Stimulated activated memory B cell treated with anti-CD40 and anti-IgM and Interleukin-4, amounts not matched to agents 10 μg/mL and 1 μg/mL and 100 μg/mL, for 72 hours (primary cell): ENCODE measurements around the gene FCER1G.
"Not testable (repeated sequence)": the region's sequence is repeated elsewhere in the genome, so short reads cannot be mapped to it uniquely, and the experiment has no call there.

Source experiments
- ATAC-seq: fragments of 150-1000 bp; cut with Tn5 transposase; 2 replicates; pipeline ENCODE4 v1.10.0; 2021
- H3K27ac Mint-ChIP-seq: one replicate; pipeline ENCODE4 v1.8.0; 2022; ENCODE audit warnings: mild to moderate bottlenecking, mixed read lengths
- H3K27me3 Mint-ChIP-seq: one replicate; pipeline ENCODE4 v1.8.0; 2022; ENCODE audit warnings: mixed read lengths
- H3K36me3 Mint-ChIP-seq: one replicate; pipeline ENCODE4 v1.8.0; 2022; ENCODE audit warnings: mixed read lengths
- H3K4me1 Mint-ChIP-seq: one replicate; pipeline ENCODE4 v1.8.0; 2022; ENCODE audit warnings: mixed read lengths
- H3K4me3 Mint-ChIP-seq: one replicate; pipeline ENCODE4 v1.8.0; 2022; ENCODE audit warnings: mild to moderate bottlenecking, moderate library complexity, mixed read lengths
- H3K9me3 Mint-ChIP-seq: one replicate; pipeline ENCODE4 v1.8.0; 2022; ENCODE audit warnings: mixed read lengths

Gene FCER1G

DNA sequence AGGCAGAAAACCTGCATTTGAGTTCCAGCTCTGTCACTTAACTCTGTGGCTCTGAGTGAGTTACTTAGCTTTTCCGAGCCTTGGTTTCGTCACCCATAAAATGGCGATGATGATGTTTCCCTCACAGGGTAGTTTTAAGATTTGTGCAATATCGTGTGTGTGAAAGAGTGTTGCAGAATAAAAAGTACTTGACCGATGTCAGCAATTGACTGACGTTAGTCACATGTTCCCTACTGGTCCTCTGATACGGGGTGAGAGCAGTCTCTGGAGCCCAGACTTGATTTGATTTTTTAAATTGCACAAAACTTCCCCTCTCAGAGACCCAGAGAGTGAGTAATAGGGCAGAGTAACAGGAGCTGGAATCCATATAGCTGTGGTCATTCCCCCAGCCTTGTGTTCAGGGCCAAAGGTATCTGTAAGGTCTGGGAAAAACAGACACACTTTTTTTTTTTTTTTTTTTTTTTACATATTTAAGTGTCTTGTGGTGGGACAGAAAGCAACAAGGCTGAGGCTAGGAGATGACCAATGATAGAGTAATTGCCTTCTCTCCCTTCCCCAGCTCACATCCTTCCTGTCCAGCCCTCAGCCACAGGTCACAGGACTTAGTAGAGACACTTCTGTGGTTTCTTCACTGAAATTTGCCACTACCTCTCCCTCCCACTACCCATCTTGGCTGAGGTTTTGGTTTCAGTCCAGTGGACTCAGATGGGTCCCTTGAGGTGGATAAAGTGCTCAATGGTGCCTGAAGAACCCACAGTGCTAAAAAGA lies 2.0 kb downstream of the FCER1G start:
- H3K36me3 Mint-ChIP-seq = peaks cover 29% of the 10 kb centered on the region
- peaks cover 27% of the 10 kb centered on the region for H3K4me1 Mint-ChIP-seq
- H3K4me3 Mint-ChIP-seq = no peak overlapping the region
- ATAC-seq = peak; percentile 91
- no peaks in the 10 kb centered on the region for H3K9me3 Mint-ChIP-seq
- peaks cover 17% of the 10 kb centered on the region for H3K27me3 Mint-ChIP-seq
- no peak overlapping the region for H3K27ac Mint-ChIP-seq

DNA sequence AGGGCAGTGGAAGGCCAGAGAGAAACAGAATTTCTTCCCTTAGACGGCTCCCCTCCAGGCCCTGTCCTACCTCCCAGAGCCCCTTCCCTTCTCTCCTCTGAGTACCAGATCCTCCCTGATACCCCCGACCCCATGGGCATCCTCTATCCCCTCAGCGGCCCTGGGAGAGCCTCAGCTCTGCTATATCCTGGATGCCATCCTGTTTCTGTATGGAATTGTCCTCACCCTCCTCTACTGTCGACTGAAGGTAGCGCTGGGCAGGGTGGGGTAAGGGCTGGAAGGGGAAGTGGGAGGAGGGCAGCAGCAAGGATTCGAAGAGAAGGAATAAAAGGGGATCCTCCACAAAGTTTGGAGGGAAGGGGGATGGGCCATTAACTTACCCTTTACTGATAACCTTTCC lies 2.7 kb downstream of the FCER1G start:
- Mint-ChIP-seq H3K4me3 (no peak overlapping the region), H3K9me3 (no peaks in the 10 kb centered on the region), H3K27me3 (peaks cover 24% of the 10 kb centered on the region)

DNA sequence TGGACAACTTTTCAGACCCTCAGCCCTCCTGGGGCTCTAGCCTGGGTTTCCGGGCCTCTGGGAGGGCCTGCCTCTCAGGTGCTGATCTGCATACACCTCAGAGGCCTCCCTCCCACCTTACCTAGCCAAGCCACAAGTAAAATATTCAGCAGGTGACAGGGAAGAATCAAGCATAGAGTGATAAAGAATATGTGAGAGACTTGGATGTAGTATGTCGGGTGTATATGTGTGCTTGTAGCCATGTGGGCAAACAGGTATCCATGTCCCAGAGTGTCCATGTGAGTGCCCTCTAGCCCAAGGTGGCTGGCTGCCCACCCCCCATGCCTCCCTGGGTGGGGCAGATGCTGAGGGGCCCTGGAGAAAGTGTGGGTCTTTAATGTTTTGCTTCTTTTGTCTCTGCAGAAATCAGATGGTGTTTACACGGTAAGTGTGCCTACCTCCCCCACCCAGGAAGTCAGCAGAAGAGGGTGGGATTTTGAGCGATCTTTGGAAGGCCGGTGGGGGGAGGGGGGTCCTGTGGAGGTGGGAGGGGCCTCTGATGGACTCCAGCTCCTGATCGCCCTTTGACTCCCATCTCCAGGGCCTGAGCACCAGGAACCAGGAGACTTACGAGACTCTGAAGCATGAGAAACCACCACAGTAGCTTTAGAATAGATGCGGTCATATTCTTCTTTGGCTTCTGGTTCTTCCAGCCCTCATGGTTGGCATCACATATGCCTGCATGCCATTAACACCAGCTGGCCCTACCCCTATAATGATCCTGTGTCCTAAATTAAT lies 3.4 kb downstream of the FCER1G start:
- Mint-ChIP-seq H3K9me3 (no peaks in the 10 kb centered on the region), H3K4me1 (peaks cover 27% of the 10 kb centered on the region), H3K4me3 (no peak overlapping the region), H3K27ac (no peak overlapping the region), H3K36me3 (peaks cover 18% of the 10 kb centered on the region), H3K27me3 (peaks cover 30% of the 10 kb centered on the region)
- no peak for ATAC-seq

More for the DNA sequence above, 2.7 kb downstream of the FCER1G start:
- Mint-ChIP-seq H3K36me3 (peaks cover 25% of the 10 kb centered on the region), H3K4me1 (peaks cover 27% of the 10 kb centered on the region), H3K27ac (no peak overlapping the region)
- no peak for ATAC-seq

DNA sequence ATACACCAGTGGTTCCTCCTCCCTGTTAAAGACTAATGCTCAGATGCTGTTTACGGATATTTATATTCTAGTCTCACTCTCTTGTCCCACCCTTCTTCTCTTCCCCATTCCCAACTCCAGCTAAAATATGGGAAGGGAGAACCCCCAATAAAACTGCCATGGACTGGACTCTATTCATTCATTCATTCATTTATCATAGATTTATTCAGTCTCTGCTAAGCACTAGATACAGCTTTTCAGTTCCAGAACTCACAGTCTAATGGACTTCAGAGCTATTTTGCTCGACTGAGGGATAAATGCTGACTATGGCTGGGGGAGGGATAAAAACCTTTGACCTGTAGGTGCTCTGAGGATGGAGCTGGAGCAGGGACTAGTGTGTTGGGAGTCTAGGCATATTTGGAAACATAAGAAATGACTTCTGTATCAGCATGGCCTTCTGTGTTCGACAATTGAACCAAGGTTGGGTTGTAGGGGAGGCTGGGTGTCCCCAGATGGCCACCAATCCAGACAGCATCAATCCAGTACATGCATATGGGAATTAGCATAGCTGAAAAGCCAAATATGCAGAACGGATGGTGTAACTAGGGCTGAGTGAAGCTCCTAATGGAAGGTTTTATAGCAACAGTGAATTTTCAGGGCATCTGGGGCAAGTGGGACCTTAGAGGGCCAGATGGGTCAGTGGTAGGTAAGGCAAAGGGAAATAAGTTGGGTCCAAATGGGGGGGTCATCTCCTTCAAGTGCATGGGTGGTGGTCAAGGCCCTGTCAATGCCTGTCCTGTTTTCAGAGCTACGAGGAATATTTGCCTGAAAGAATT lies 4.2 kb downstream of the FCER1G start:
- H3K27me3 Mint-ChIP-seq = peaks cover 38% of the 10 kb centered on the region
- H3K4me1 Mint-ChIP-seq = peaks cover 27% of the 10 kb centered on the region
- H3K36me3 Mint-ChIP-seq = peaks cover 10% of the 10 kb centered on the region
- no peak overlapping the region for H3K27ac Mint-ChIP-seq
- no peaks in the 10 kb centered on the region for H3K9me3 Mint-ChIP-seq
- no peak for ATAC-seq
- no peak overlapping the region for H3K4me3 Mint-ChIP-seq

DNA sequence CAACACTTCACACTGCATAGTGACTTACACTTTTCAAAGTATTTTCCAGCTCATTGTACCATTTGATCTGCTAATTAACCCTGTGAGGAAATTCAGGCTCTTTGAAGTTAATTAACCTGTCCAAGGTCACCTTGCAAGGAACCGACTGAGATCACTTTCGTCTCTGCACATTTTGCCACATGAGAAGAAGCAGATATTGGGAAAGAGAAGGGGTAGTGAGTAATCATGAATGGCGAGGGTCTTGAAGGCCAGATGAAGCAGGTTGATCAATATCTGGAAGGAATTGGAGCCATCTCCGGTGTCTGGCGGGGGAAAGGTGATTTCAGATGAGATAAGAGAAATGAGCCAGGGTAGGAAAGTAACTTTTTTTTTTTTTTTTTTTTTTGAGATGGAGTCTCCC lies 4.9 kb downstream of the FCER1G start:
- H3K27ac Mint-ChIP-seq = no peak overlapping the region
- H3K4me3 Mint-ChIP-seq = no peak overlapping the region

DNA sequence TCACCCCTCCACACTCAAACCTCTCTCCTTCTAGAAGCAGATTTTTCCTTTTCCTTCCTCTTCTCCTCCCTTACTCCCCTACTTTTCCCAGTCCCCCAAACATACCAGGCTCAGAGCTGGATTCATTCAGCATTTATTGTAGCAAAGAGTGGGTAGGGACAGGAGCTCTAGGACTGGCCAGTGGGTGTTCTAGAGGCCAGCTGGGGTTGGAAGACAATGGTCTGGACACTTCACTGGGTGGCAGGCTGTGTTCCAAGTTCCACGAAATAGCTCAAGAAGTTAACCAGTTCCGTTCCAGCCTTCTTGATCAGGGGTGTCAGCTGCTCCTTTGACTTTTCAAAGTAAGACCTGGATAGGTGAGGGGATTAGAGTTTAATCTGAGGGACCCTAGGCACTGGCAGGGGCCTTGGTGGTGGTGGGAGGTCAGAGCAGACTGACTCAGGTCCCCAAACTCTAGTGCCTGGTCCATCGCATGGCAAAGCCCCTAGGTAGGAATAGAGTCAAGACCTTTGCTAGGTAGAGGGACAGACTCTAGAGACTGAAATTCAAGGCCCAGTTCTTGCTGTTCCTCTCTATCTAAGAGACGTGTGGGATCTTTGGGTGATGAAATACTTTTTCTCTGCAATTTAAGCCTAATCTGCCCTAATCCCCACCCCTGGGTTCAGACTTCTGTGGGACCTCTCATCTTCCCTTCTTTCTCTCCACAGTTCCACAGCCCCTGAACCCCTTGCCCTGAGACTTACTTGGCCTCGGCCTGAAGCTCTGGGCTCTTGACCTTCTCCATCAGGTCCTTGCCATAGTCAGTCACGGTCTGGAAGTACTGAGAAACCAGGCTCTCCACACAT lies 7.3 kb downstream of the FCER1G start:
- peaks cover 38% of the 10 kb centered on the region for H3K4me1 Mint-ChIP-seq
- H3K4me3 Mint-ChIP-seq = no peak overlapping the region
- H3K9me3 Mint-ChIP-seq = no peaks in the 10 kb centered on the region
- peaks cover 38% of the 10 kb centered on the region for H3K27me3 Mint-ChIP-seq
- ATAC-seq = no peak
- H3K27ac Mint-ChIP-seq = no peak overlapping the region
- no peaks in the 10 kb centered on the region for H3K36me3 Mint-ChIP-seq

More for the DNA sequence above, 4.9 kb downstream of the FCER1G start:
- no peaks in the 10 kb centered on the region for H3K9me3 Mint-ChIP-seq
- H3K4me1 Mint-ChIP-seq = peaks cover 28% of the 10 kb centered on the region
- peaks cover 38% of the 10 kb centered on the region for H3K27me3 Mint-ChIP-seq
- H3K36me3 Mint-ChIP-seq = peaks cover 3% of the 10 kb centered on the region
- no peak for ATAC-seq

DNA sequence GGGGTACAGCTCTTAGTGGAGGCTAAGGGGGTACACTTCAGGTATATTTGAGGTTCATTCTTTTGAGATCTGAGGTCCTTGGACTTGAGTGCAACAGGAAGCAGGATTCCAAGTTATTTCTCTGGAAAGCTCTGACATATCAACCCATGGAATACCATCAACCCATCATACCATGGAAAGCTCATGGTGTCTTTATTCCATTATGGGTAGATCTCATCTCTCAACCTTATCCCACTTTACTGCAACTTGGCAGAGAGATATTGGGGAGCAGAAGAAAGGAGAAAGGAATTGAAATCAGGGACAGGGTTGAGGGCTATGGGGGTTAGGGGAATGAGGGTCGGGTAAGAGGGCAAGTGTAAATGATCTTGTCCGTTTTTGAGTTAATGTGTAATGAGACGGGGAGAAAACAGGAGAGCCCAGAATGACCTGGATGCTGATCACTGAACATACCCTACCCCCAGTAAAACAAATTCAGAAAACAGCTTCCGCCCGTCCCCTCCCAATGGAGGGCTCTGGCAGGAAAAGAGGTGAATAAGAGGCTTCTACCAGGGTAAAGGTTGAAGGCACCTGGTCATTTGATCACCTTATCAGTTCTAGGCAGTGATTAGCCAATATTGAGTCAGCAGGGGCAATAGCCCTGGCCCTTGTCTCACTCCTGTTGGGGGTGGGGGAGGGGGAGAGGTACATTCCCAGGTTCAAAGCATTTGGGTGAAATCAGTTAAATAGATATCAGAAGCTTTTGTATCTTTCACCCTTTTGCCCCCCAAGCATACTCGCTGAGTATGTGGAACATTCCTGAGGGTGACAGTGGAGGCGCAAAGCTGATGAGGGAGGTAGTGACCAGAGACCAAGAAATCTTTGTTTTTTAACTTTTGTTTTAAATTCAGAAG lies 9.0 kb downstream of the FCER1G start:
- H3K9me3 Mint-ChIP-seq = no peaks in the 10 kb centered on the region
- H3K4me3 Mint-ChIP-seq = no peak overlapping the region
- no peak for ATAC-seq
- no peak overlapping the region for H3K27ac Mint-ChIP-seq
- H3K4me1 Mint-ChIP-seq = peaks cover 30% of the 10 kb centered on the region
- H3K36me3 Mint-ChIP-seq = peaks cover 13% of the 10 kb centered on the region
- H3K27me3 Mint-ChIP-seq = peaks cover 27% of the 10 kb centered on the region

DNA sequence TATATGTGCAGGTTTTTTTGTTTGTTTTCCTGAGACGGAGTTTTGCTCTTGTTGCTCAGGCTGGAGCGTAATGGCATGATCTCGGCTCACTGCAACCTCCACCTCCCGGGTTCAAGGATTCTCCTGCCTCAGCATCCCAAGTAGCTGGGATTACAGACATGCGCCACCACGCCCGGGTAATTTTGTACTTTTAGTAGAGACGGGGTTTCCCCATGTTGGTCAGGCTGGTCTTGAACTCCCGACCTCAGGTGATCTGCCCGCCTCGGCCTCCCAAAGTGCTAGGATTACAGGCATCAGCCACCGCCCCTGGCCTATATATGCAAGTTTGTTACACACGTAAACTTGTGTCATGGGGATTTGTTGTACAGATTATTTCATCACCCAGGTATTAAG lies 9.6 kb downstream of the FCER1G start:
- not testable (repeated sequence) for H3K9me3 Mint-ChIP-seq, H3K27ac Mint-ChIP-seq, H3K4me3 Mint-ChIP-seq, ATAC-seq
- peaks cover 30% of the 10 kb centered on the region for H3K4me1 Mint-ChIP-seq
- peaks cover 27% of the 10 kb centered on the region for H3K27me3 Mint-ChIP-seq
- H3K36me3 Mint-ChIP-seq = peaks cover 20% of the 10 kb centered on the region

DNA sequence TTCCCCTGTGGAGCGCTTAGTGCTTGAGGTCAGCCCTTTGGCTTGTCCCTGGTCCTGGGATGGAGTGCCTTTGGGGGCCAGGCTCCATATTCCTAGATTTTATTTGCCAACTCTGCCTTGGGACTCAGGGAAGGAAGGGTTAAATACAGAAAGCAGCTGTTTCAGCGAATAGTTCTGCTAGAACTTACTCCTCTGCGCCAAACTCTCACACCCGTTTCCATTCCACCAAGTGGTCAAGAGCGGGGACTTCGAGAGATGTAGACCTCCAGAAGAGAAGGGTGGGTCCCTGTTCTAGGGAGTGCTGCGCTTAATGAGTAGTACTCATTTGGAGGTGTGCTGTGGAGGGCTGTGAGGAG lies 10.1 kb downstream of the FCER1G start:
- Mint-ChIP-seq H3K4me3 (no peak overlapping the region), H3K4me1 (peaks cover 30% of the 10 kb centered on the region)

DNA sequence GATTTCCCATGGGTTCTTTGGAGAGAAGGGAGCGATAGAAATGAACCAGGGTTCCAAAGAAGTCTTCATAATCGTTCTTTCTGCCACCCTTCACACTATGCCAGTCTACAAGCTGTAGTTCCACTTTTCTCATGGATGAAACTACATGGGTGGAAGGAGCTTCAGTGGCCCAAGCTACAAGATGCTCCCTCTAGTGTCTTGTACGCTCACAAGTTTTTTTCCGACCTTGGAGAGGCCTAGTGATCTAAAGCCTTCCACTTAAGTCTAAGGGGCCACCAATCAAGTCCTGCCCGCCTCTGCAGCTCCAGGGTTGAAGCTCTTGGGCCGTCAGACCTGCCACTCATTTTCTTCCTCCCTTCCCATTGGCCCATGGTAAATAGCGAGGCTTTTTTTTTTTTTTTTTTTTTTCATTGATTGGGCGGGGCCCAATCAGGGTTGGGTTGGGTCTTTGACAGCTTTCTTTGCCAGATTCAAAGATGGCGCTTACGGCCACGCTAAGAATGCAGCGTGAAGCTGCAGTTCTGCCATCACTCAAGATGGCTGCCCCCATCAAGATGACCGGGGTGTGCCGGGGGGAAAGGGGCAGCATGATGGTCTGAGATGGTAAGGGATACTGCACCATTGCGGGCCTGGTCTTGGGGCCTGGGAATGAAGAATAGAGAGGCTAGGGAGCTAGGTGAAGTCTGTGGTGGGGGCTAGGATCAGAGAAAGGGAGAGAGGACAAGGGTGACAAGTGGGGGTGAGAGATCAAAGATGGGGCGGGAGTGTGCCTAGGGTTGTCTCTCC lies 10.6 kb downstream of the FCER1G start, which contains the start of gene TOMM40L:
Gene TOMM40L (plus strand): TSS at position 527 of the 786 bp plus-strand sequence. CDS start 430 bp downstream, outside the sequence.
- H3K9me3 Mint-ChIP-seq = no peaks in the 10 kb centered on the region
- ATAC-seq = peak; percentile 99
- peak within 1 kb of the TSS; percentile 100 for H3K4me3 Mint-ChIP-seq
- peak within 1 kb of the TSS; percentile 93 for H3K27ac Mint-ChIP-seq
- peaks cover 30% of the 10 kb centered on the region for H3K4me1 Mint-ChIP-seq
- peaks cover 27% of the 10 kb centered on the region for H3K27me3 Mint-ChIP-seq
- peaks cover 28% of the 10 kb centered on the region for H3K36me3 Mint-ChIP-seq

More for the DNA sequence above, 10.1 kb downstream of the FCER1G start:
- Mint-ChIP-seq H3K9me3 (no peaks in the 10 kb centered on the region), H3K27me3 (peaks cover 27% of the 10 kb centered on the region), H3K36me3 (peaks cover 22% of the 10 kb centered on the region), H3K27ac (no peak overlapping the region)
- ATAC-seq = no peak

DNA sequence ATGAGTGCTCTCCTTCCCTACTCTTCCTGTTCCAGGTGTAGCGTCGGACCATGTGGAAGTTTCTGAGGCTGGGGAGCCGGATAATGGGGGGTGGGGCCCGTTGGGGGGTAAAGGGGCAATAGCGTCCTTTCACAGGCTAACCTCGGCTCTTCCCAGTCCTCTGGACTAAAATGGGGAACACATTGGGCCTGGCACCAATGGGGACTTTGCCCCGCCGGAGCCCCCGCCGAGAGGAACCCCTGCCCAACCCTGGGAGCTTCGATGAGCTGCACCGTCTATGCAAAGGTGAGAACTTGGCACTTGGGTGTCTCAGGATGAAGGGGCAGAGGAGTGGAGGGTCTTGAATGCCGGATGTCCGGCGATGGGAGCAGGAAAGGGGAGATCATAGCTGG lies 11.2 kb downstream of the FCER1G start:
- Mint-ChIP-seq H3K4me3 (peak overlapping the region; percentile 100), H3K27ac (peak overlapping the region; percentile 93), H3K36me3 (peaks cover 30% of the 10 kb centered on the region), H3K27me3 (peaks cover 27% of the 10 kb centered on the region), H3K9me3 (no peaks in the 10 kb centered on the region), H3K4me1 (peaks cover 30% of the 10 kb centered on the region)
- ATAC-seq = no peak

DNA sequence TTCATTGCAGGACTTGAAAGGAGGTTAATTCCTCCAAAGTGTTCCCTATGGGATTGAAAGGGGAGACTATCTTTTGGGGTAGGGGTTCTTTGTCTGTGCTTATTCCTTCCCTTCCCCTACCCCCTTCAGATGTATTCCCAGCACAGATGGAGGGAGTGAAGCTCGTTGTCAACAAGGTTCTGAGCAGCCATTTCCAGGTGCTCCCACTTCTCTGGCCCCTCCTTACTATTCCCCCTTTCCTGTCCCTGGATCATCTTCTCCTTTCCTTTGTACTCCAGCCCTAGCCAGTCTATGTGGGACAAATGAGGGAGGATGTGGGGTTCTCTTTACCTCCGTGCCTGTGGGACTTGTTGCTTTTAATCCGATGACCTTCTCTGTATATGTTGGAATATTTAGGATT lies 11.7 kb downstream of the FCER1G start:
- H3K9me3 Mint-ChIP-seq = no peaks in the 10 kb centered on the region
- H3K36me3 Mint-ChIP-seq = peaks cover 30% of the 10 kb centered on the region
- H3K4me3 Mint-ChIP-seq = peak overlapping the region; percentile 100
- peak overlapping the region; percentile 93 for H3K27ac Mint-ChIP-seq
- H3K4me1 Mint-ChIP-seq = peaks cover 30% of the 10 kb centered on the region
- ATAC-seq = no peak
- peaks cover 25% of the 10 kb centered on the region for H3K27me3 Mint-ChIP-seq
